ENCODE results near the gene SORBS1.
A peak's percentile ranks its signal among the peaks of the same experiment; 100 is the strongest.

SORBS1 gene

DNA sequence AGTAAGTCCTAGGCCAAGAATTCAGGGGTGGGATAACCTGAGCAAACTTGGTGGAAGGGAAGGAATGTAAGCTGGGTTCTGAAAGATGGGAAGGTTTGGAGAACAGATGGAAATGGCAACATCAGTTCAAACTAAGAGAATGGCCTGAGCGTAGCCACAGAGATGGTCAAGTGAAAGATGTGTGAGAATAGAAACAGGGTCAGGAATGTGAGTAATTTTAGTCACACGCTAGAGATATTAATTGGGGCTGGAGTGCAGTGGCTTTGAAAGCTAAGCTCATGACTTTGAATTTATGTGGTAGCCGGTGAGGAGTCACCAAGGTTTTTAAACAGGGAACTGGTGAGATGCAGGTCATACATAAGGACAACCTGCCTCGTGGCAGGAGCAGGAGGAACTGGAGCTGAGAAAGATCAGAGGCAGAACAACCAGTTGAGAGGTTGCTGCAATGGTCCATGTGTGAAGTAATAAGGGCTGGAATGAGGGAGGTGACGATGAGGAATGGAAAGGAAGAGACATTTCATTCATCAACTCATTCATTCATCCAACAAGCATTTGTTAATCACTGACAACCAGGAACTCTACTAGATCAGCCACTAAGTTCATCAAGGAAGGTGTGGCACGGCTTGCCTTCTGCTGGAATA lies 12.9 kb upstream of the SORBS1 start:
- Mint-ChIP-seq H3K9me3 (no peaks in the 10 kb centered on the region), H3K27me3 (peaks cover 5% of the 10 kb centered on the region), H3K36me3 (ENCODE audit: low read depth) (no peaks in the 10 kb centered on the region), H3K4me1 (ENCODE audit: low read depth) (no peaks in the 10 kb centered on the region), H3K4me3 (no peak overlapping the region), H3K27ac (no peak overlapping the region)
- intact Hi-C loops (cut with micrococcal nuclease), result no loop called here

DNA sequence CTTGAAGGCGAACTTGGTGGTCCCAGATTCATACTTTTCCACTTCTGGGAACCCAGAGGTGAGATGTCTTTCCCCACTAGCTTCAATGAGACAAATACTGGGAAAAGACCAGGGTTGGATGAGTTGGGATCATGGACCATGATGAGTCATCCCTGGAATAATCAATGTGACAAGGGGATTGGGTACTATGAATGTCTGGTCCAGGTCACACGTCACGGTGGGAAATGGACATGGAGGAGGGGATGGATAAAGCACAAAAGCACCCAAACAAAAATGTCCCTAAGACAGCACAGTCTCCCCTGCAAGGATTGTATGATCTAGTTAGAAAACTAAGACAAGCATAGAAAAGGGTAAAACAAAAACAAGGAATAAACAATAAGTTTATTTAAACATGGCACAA lies 12.4 kb upstream of the SORBS1 start:
- Mint-ChIP-seq H3K9me3 (no peaks in the 10 kb centered on the region), H3K27ac (no peak overlapping the region), H3K4me1 (ENCODE audit: low read depth) (peaks cover 3% of the 10 kb centered on the region), H3K36me3 (ENCODE audit: low read depth) (no peaks in the 10 kb centered on the region), H3K4me3 (no peak overlapping the region), H3K27me3 (peaks cover 3% of the 10 kb centered on the region)
- intact Hi-C loops (cut with micrococcal nuclease), result no loop called here

DNA sequence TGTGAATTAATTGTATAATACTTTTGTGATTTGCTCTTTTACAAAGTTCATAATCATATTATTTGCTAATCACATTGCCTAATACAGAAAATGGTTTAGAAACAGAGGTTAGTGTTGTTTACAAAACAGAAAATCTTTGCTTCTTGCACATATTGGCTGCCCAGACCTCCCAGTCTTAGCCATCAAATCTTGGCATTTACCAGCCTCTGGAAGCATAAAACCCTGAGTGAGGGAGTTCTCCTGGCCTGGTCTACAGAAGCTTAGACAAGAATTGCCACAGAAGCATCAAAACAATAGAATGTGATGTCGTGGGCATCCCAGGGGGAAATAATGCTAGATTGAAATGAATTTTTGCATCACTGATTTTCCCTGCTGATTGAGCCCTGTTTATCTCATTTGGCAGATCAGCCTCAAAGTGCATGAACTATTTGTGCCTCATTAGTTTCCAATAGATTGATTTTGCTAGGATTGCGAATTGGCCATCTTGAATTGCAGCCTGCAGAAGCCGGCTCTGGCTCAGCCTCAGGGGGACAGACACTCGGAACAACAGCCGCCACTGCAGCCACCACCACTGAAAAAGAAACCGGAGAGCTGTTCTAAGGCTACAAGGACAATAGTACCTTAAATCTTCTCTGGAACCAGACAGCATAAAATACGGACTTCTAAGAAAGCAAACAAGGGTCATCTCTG lies 11.1 kb upstream of the SORBS1 start:
- Mint-ChIP-seq H3K27me3 (peaks cover 2% of the 10 kb centered on the region), H3K27ac (no peak overlapping the region), H3K9me3 (no peaks in the 10 kb centered on the region), H3K36me3 (ENCODE audit: low read depth) (no peaks in the 10 kb centered on the region), H3K4me1 (ENCODE audit: low read depth) (peaks cover 15% of the 10 kb centered on the region), H3K4me3 (no peak overlapping the region)
- intact Hi-C loops (cut with micrococcal nuclease), result no loop called here

DNA sequence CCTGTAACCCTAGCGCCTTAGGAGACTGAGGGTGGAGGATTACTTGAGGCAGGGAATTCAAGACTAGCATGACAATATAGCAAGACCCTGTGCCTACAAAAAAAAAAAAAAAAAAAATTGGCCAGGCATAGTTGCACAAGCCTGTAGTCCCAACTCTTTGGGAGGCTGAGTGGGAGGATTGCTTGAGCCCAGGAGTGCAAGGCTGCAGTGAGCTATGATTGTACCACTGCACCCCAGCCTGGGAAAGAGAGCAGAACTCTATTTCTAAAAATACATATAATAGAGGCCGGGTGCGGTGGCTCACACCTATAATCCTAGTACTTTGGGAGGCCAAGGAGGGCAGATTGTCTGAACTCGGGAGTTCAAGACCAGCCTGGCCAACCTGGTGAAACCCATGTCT lies 10.2 kb upstream of the SORBS1 start:
- intact Hi-C loops (cut with micrococcal nuclease), result no loop called here
- Mint-ChIP-seq H3K27ac (no peak overlapping the region), H3K4me3 (no peak overlapping the region), H3K27me3 (peaks cover 2% of the 10 kb centered on the region), H3K4me1 (ENCODE audit: low read depth) (peaks cover 15% of the 10 kb centered on the region), H3K9me3 (no peaks in the 10 kb centered on the region), H3K36me3 (ENCODE audit: low read depth) (no peaks in the 10 kb centered on the region)

DNA sequence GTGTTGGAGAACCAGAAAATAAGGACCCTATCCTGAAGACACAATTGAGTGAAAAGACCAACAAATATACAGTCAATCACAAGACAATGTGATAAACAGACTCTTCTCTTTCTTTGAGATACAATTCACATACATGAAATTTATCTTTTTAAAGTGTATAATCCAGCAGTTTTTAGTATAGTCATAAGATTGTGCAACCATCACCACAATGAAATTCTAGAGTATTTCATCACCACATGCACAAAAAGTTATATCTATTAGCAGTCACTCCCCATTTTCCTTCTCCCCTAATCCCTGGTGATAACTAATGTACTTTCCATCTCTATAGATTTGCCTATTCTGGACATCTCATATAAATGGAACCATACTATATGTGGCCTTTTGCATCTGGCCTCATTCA lies 8.2 kb upstream of the SORBS1 start:
- no peak overlapping the region for H3K4me3 Mint-ChIP-seq
- no peaks in the 10 kb centered on the region for H3K9me3 Mint-ChIP-seq
- peaks cover 15% of the 10 kb centered on the region for H3K4me1 Mint-ChIP-seq (ENCODE audit: low read depth)
- H3K36me3 Mint-ChIP-seq (ENCODE audit: low read depth), result no peaks in the 10 kb centered on the region
- H3K27ac Mint-ChIP-seq, result no peak overlapping the region
- H3K27me3 Mint-ChIP-seq, result no peaks in the 10 kb centered on the region
- intact Hi-C loops (cut with micrococcal nuclease), result no loop called here

DNA sequence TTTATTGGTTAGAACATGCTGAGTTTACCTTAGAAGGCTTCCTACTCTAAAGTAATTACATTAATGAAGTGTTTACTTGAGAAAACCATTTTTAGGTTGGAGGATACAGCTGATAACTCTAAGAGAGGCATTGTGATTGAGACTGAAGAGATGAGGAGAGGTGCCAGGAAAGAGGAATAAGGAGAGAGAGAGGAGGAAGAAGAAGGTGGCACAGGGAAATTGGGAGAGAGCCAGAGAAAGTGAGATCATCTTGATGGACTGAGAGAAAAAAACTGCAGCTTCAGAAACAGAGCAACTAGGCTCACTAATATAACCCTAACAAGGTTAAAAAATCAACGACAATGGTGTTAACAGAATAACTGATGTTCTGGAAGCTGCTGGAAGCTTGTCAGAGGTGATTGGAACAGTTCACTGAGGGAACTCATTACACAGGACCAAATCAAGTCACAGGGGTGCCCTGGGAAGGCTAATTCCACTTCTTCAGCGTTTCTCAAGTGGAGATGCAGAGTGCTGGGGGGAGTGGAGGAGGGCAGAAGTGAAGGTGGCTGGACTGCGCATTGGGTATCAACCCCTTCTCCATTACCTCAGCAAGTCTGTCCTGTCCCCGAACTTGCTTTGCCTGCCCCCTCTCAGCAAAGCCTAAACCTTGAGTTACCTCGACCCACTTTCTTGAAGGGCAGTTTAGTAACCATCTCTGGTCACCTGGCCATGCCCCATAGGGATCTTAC lies 6.9 kb upstream of the SORBS1 start:
- Mint-ChIP-seq H3K9me3 (no peaks in the 10 kb centered on the region), H3K27me3 (no peaks in the 10 kb centered on the region), H3K27ac (no peak overlapping the region), H3K36me3 (ENCODE audit: low read depth) (no peaks in the 10 kb centered on the region), H3K4me1 (ENCODE audit: low read depth) (peaks cover 15% of the 10 kb centered on the region), H3K4me3 (no peak overlapping the region)
- intact Hi-C loops (cut with micrococcal nuclease), result no loop called here

DNA sequence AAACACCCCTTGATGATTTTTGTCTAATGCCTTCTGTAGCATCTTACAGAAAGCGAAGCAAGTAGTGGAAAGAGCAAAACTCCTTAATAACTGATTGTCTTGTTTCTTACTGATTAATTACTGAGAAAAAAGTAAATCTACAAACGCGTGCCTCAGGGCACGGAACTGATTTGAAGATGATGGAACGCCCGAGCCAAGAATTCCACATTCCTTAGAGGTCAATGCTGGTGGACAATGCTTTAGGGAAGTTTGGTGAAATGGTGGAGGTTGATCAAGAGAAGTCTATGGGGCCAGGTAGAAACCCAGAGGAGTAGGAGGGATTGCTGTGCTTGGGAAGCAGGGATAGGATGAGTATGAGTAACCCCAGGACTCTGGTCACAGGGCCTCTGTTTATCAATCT lies 5.0 kb upstream of the SORBS1 start:
- Mint-ChIP-seq H3K9me3 (no peaks in the 10 kb centered on the region), H3K27ac (no peak overlapping the region), H3K27me3 (peaks cover 6% of the 10 kb centered on the region), H3K36me3 (ENCODE audit: low read depth) (no peaks in the 10 kb centered on the region), H3K4me1 (ENCODE audit: low read depth) (peaks cover 18% of the 10 kb centered on the region), H3K4me3 (no peak overlapping the region)
- intact Hi-C loops (cut with micrococcal nuclease), result no loop called here

DNA sequence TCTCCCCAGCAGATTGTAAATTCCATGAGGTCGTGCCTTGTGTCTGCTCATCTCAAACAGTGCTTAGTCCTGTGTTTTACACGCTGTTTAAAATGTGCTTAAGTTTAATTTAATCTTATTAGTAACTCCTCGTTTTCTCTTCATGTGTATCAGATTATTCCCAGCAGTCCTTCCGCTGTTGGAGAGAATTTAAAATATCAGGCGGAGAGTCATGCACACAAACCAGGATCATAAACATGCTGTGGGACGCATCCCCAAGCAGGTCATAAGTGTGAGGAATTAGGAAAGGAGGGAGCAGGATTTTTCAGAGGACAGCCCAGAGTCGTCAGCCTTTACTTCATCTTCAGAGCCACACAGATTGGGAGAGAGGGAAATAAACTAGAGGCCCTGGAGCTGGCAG lies 4.2 kb upstream of the SORBS1 start:
- intact Hi-C loops (cut with micrococcal nuclease), result no loop called here
- Mint-ChIP-seq H3K9me3 (no peaks in the 10 kb centered on the region), H3K4me3 (no peak overlapping the region), H3K27ac (no peak overlapping the region), H3K36me3 (ENCODE audit: low read depth) (peaks cover 7% of the 10 kb centered on the region), H3K27me3 (peaks cover 13% of the 10 kb centered on the region), H3K4me1 (ENCODE audit: low read depth) (peaks cover 25% of the 10 kb centered on the region)

DNA sequence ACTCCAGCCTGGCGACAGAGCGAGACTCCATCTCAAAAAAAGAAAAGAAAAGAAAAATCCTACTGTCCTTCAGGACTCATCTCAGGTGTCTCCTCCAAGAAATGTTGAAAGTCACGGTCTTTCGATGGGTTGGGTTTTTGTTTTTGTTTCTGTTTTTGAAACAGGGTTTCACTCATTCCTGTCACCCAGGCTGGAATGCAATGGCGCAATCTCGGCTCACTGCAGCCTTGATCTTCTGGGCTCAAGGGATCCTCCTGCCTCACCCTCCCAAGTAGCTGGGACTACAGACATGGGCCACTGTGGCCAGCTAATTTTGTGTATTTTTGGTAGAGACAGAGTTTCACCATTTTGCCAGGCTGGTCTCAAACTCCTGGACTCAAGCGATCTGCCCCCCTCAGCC lies 3.1 kb upstream of the SORBS1 start:
- intact Hi-C loops (cut with micrococcal nuclease), result no loop called here

DNA sequence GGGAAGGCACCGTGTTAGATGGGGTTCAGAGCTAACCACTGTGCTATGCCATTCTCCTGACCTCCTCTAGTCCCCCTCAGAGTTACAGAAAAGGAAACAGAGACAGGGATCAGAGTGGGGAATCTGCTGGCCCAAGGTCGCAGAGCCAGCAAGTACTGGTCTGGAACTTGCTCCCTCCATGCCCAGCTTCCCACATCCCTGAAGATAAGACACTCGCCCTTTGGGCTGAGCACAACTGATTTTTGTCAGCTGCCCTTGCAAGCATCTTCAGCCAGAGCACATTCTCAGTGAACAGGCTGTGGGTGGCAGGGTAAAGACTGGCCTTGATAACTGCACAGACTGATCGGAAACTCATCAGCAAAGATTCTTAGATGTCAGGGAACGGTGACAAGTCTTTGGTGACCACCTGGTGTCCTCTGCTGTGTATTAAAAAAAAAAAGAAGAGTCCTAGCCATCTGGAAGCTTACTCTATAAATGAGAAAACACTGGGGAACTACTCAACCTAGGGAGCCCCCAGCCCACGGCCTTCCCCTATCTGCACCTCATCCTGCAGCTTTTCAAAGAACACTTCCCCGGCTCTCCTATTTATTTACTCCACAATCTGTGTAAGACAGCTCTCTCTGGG lies 1.3 kb upstream of the SORBS1 start:
- H3K9me3 Mint-ChIP-seq, result no peaks in the 10 kb centered on the region
- intact Hi-C loops (cut with micrococcal nuclease), result no loop called here
- H3K4me3 Mint-ChIP-seq, result no peak overlapping the region
- H3K27ac Mint-ChIP-seq, result no peak overlapping the region
- H3K4me1 Mint-ChIP-seq (ENCODE audit: low read depth), result peaks cover 18% of the 10 kb centered on the region
- peaks cover 8% of the 10 kb centered on the region for H3K36me3 Mint-ChIP-seq (ENCODE audit: low read depth)
- H3K27me3 Mint-ChIP-seq, result peaks cover 42% of the 10 kb centered on the region

More for the DNA sequence above, 3.1 kb upstream of the SORBS1 start:
- no peaks in the 10 kb centered on the region for H3K9me3 Mint-ChIP-seq
- H3K36me3 Mint-ChIP-seq (ENCODE audit: low read depth), result peaks cover 8% of the 10 kb centered on the region
- peaks cover 23% of the 10 kb centered on the region for H3K27me3 Mint-ChIP-seq
- no peak overlapping the region for H3K27ac Mint-ChIP-seq
- no peak overlapping the region for H3K4me3 Mint-ChIP-seq
- peaks cover 32% of the 10 kb centered on the region for H3K4me1 Mint-ChIP-seq (ENCODE audit: low read depth)

DNA sequence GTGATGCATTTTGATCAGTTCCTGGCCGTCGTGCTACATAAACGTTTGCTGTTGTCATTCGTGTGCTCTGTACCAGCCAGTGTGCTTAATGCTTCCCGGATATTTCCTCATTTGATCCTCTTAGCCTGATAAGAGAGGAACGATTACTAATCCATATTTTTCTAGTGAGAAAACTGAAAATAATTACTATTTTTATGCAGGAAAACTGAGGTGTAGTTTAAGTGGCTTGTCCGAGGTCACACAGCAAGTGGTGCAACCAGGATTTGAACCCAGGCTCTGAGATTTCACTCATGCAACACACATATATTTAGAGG lies 650 bp upstream of the SORBS1 start:
- intact Hi-C loops (cut with micrococcal nuclease), result no loop called here
- Mint-ChIP-seq H3K27me3 (peaks cover 45% of the 10 kb centered on the region), H3K4me3 (peak overlapping the region; percentile 77), H3K36me3 (ENCODE audit: low read depth) (peaks cover 8% of the 10 kb centered on the region), H3K9me3 (no peaks in the 10 kb centered on the region), H3K27ac (peak overlapping the region; percentile 75), H3K4me1 (ENCODE audit: low read depth) (peaks cover 17% of the 10 kb centered on the region)

DNA sequence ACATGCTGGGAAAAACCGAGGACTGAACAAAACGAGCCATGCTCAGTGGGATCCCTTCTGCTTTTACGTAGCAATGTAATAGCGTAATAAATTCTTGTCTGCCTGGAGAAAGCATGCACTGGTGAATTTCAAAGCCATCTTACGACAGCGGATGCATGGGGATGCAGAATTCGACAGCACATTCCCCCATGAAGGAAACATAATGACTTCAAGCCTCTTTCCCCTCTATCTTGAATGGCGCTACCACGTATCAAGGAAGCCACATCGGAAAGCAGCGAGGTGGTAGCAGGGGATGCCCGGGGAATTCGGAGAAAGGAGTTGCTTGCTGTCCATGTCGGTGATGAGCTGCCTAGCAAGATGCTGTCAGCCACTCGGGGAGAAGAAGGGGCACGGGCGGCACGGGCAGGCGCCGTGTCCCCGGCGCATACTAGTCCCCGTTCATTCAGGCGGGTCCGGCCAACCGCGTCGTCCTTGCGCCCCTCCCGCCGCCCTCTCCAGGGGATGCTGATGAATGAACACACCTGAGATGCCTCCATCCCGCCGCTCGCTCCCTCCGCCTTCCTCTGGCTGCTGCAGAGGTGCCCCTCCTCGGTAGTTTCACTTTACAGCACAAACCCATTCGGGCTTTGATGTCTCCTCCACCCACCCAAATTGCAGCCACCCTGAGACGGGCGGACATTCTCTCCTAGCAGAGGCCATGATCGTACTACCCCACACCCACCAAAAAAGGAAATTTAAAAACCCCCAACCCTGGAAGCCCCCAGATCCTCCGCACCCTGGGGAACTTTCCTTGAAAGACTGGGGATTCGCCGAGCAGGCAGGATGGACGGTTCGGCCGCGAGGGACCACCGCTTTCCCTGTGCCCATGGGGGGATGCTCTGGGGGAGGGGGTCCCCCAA lies 644 bp downstream of the SORBS1 start:
- Mint-ChIP-seq H3K4me1 (ENCODE audit: low read depth) (peaks cover 17% of the 10 kb centered on the region), H3K9me3 (no peaks in the 10 kb centered on the region), H3K27ac (peak overlapping the region; percentile 75), H3K36me3 (ENCODE audit: low read depth) (peaks cover 8% of the 10 kb centered on the region), H3K27me3 (peaks cover 48% of the 10 kb centered on the region), H3K4me3 (peak overlapping the region; percentile 95)
- intact Hi-C loops (cut with micrococcal nuclease), result no loop called here

DNA sequence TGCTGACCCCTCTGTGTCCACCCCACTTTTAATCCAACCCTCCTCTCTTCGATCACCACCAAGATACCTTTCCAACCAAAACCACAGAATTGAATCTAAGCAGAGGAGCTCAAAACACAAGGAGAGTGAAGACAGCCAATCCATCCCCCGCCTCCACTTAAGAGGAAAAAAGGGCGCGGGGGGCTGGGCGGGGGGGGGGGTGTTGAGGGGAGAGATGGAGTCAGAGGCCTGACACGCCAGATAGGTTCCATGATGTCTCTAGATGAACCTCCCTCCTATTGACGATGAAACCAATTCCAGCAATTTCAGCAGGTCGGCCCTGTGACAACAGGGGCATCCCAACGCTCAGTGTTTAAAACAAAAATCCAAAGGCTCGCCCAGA lies 1.3 kb downstream of the SORBS1 start:
- Mint-ChIP-seq H3K27me3 (peaks cover 48% of the 10 kb centered on the region), H3K9me3 (no peaks in the 10 kb centered on the region), H3K36me3 (ENCODE audit: low read depth) (peaks cover 8% of the 10 kb centered on the region), H3K27ac (no peak overlapping the region), H3K4me3 (peak overlapping the region; percentile 95), H3K4me1 (ENCODE audit: low read depth) (peaks cover 17% of the 10 kb centered on the region)
- intact Hi-C loops (cut with micrococcal nuclease), result no loop called here
